Measurements from ENCODE around the gene SIGLEC11. TPM values are rescaled to one million over a fixed set of nuclear protein-coding genes. Genes with fewer than 3 reads are reported as not detected.

SIGLEC11 gene
- total and polyA plus RNA-seq, 7 donors = 0.60 to 2.5 (median 1.6) TPM; not detected in 1

DNA sequence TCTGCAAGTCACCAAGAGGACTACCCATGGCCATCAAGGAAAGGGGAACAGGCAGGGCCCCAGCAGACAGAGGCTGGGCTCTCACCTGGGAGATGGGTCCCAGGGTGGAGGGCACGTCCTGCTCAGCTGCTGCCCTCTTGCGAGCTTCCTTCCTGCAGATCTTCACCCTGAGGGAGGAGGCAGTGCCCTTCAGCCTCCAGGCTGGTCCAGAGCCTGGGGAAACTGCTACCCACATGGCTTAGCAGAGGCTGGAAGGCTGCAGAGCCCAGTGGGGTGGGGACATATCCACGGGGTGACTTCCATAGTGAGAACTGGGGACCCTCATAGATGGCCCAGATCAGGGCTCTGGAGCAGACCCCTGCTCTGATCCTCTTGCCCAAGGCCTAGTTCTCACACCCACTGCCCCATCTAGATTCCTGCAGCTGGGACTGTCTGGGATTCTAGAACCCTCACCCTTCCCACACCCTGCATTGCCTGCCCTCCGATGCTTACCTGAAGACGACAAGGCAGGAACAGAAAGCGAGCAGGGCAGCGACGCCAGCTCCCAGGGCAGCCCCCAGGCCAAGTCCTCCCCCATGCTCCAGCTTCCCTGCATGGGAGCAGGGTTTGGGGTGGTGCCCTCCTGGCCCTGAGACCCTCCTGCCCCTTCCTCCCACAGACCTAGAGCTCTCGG is 9.0 kb downstream of the SIGLEC11 start:
- Histone ChIP-seq H3K27me3 (peaks cover 0 to 7% (median 0%) of the 10 kb centered on the region in 3 donors), H3K27ac (peak overlapping the region in 2 of 4 donors; percentile 2 to 38), H3K9me3 (no peaks in the 10 kb centered on the region), H3K4me3 (no peak overlapping the region), H3K4me1 (peaks cover 0 to 49% (median 38%) of the 10 kb centered on the region in 4 donors), H3K36me3 (no peaks in the 10 kb centered on the region)
- intact Hi-C loops (cut with DNase I) = no loop called here
- no peak for TF ChIP-seq EP300 (IDR thresholded peaks at IDR 0.05)
- no peak for TF ChIP-seq POLR2AphosphoS5 (IDR thresholded peaks at IDR 0.05)
- TF ChIP-seq, protein P1, sequence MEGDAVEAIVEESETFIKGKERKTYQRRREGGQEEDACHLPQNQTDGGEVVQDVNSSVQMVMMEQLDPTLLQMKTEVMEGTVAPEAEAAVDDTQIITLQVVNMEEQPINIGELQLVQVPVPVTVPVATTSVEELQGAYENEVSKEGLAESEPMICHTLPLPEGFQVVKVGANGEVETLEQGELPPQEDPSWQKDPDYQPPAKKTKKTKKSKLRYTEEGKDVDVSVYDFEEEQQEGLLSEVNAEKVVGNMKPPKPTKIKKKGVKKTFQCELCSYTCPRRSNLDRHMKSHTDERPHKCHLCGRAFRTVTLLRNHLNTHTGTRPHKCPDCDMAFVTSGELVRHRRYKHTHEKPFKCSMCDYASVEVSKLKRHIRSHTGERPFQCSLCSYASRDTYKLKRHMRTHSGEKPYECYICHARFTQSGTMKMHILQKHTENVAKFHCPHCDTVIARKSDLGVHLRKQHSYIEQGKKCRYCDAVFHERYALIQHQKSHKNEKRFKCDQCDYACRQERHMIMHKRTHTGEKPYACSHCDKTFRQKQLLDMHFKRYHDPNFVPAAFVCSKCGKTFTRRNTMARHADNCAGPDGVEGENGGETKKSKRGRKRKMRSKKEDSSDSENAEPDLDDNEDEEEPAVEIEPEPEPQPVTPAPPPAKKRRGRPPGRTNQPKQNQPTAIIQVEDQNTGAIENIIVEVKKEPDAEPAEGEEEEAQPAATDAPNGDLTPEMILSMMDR (IDR thresholded peaks at IDR 0.05) = no peak
- TF ChIP-seq POLR2A (IDR thresholded peaks at IDR 0.05) = no peak
- DNase-seq = no peak
- WGBS, 2 donors = 82% methylated on average over 9 of the region's 9 CpGs

DNA sequence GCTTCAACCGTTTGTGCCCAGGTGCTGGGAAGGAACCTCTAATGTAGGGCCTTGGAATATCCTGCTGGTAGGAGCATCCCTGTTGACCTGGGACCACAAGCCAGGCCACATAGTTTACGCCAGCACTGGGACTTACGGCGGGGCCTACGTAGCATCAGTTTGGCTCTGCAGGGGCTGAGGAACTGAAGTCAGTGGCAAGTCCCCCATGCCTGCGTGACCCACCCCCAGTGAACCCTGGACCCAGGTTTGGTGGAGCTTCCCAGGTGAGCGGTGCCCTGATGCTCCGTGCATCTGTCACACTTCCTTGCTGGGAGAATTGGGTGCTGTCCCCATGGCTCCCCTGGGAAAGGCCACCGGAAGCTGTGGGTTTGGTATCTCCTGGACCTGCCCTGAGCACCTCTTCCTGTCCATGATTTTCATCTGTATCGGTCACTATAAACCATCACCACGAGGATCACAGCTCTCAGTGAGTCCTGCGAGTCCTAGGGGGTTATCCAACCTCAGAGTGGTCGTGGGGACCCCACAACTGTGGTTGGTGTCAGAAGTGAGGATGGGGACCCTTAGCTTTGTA is 9.9 kb downstream of the SIGLEC11 start:
- no peak for TF ChIP-seq EP300 (IDR thresholded peaks at IDR 0.05)
- TF ChIP-seq POLR2AphosphoS5 (IDR thresholded peaks at IDR 0.05) = no peak
- no peak for TF ChIP-seq POLR2A (IDR thresholded peaks at IDR 0.05)
- TF ChIP-seq, protein P1 (IDR thresholded peaks at IDR 0.05) = no peak
- intact Hi-C loops (cut with DNase I) = no loop called here
- Histone ChIP-seq H3K4me1 (peaks cover 0 to 48% (median 38%) of the 10 kb centered on the region in 4 donors), H3K36me3 (no peaks in the 10 kb centered on the region), H3K9me3 (no peaks in the 10 kb centered on the region), H3K27me3 (peaks cover 0 to 5% (median 0%) of the 10 kb centered on the region in 3 donors), H3K4me3 (no peak overlapping the region), H3K27ac (no peak overlapping the region)
- DNase-seq = no peak
- WGBS, 2 donors = 86 to 88% methylated on average over 13 of the region's 13 CpGs

DNA sequence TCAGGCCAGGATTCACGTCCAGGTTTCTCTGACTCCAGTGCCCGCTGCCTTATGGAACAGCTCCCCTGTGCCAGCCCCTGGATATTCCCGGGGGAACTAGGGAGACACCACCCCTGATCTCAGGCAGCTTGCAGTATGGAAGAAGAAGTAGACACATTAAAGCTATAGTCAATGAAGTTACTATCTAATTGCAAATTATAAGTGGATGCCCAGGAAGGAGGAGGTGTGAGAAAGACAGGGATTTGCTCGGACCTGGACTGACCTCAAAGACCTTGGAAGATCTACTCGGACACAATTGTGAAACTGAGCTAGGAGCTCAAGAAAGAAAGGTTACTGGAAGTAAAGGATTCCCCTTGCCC is 10.4 kb downstream of the SIGLEC11 start:
- 59 to 86% methylated on average over 5 of the region's 5 CpGs for WGBS, 2 donors
- Histone ChIP-seq H3K36me3 (no peaks in the 10 kb centered on the region), H3K27ac (no peak overlapping the region), H3K9me3 (no peaks in the 10 kb centered on the region), H3K4me1 (peaks cover 0 to 46% (median 36%) of the 10 kb centered on the region in 4 donors), H3K27me3 (peaks cover 0 to 5% (median 0%) of the 10 kb centered on the region in 3 donors), H3K4me3 (no peak overlapping the region)
- intact Hi-C loops (cut with DNase I) = no loop called here
- DNase-seq = no peak
- TF ChIP-seq, protein P1 (IDR thresholded peaks at IDR 0.05) = no peak
- TF ChIP-seq EP300 (IDR thresholded peaks at IDR 0.05) (no peak), POLR2AphosphoS5 (IDR thresholded peaks at IDR 0.05) (no peak), POLR2A (IDR thresholded peaks at IDR 0.05) (no peak)

DNA sequence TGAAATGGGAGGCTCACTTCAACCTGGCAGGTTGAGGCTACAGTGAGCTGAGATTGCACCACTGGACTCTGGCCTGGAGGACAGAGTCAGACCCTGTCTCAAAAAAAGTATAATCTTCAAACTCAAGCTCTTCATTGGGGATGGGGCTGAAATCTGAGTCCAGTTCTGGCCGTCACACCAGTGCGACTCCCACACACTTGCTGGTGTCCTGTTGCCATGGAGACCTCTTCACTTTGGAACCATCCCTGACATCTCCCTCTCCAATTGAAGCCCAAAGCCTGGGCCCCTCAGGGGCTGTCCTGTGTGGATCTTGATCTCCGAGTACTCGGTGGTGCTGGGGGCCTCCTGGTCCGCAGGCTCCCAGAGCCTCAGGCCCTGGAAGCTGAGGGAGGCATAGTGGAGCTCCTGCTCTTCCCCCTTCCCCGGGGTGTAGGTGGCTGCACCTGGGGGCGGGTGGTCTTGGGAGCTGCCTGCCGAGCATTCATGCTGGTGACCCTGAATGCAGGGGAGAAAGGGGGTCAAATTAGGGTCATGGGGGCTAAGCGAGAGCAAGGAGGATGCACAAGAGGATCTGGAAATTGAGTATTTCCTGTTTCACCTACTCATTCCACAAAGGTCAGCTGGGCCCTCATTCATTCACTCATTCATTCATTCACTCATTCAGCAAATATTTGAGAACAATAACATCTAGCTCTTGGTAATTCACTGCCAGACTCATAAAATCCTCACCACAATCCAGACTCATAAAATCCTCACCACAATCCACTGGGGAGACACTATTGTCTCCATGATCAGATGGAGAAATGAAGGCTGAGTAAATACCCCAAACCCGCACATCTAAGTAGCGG is 11.0 kb downstream of the SIGLEC11 start:
- Histone ChIP-seq H3K36me3 (no peaks in the 10 kb centered on the region), H3K4me1 (peaks cover 0 to 41% (median 32%) of the 10 kb centered on the region in 4 donors), H3K27me3 (peaks cover 0 to 5% (median 0%) of the 10 kb centered on the region in 3 donors), H3K4me3 (no peak overlapping the region), H3K9me3 (no peaks in the 10 kb centered on the region), H3K27ac (no peak overlapping the region)
- DNase-seq = no peak
- 67 to 79% methylated on average over 11 of the region's 11 CpGs for WGBS, 2 donors
- no peak for TF ChIP-seq POLR2A (IDR thresholded peaks at IDR 0.05)
- TF ChIP-seq, protein P1 (IDR thresholded peaks at IDR 0.05) = no peak
- TF ChIP-seq POLR2AphosphoS5 (IDR thresholded peaks at IDR 0.05) = no peak
- no peak for TF ChIP-seq EP300 (IDR thresholded peaks at IDR 0.05)
- intact Hi-C loops (cut with DNase I) = no loop called here
